Epithelial cell of proximal tubule (primary cell): ENCODE data around the gene CCDC134. TPM values are rescaled to one million over a fixed set of nuclear protein-coding genes. Genes with fewer than 3 reads are reported as not detected.

Experiments
- DNase-seq: peaks from one replicate; pipeline ENCODE4 v3.0.0-alpha.2; 2011; ENCODE audit warnings: low read depth
- H3K4me3 ChIP-seq: 2 replicates; pipeline ENCODE4 v1.5.1; 2011; ENCODE audit warnings: low read depth, mild to moderate bottlenecking, low read length
- CTCF ChIP-seq: conservative IDR thresholded peaks from 2 replicates; pipeline ENCODE4 v1.5.1; 2012; ENCODE audit warnings: low read depth, mild to moderate bottlenecking, low read length
- total RNA-seq: library from RNA; depleted of rRNA; stranded (reverse); fragments of >200 nt; gene quantifications from 2 replicates; pipeline ENCODE4 v1.2.3, GENCODE V29; 2015

Gene CCDC134
- total RNA-seq, 1 donor from 2014 or later = 17.8 TPM

GRCh38 chr22:41846268-41846987, 45.9 kb downstream of the CCDC134 start:
- no peak overlapping the region for H3K4me3 ChIP-seq
- TF ChIP-seq CTCF = no peak
- no peak for DNase-seq

GRCh38 chr22:41847300-41847699, 46.8 kb downstream of the CCDC134 start:
- TF ChIP-seq CTCF = no peak
- DNase-seq = no peak

GRCh38 chr22:41848468-41848867, 48.0 kb downstream of the CCDC134 start:
- peak; percentile 3 for TF ChIP-seq CTCF
- no peak overlapping the region for H3K4me3 ChIP-seq
- DNase-seq = no peak

More at GRCh38 chr22:41847300-41847699, 46.8 kb downstream of the CCDC134 start:
- no peak overlapping the region for H3K4me3 ChIP-seq

GRCh38 chr22:41856469-41856868, 56.0 kb downstream of the CCDC134 start:
- DNase-seq = no peak
- TF ChIP-seq CTCF = no peak
- no peak overlapping the region for H3K4me3 ChIP-seq

- no peak for DNase-seq
- no peak overlapping the region for H3K4me3 ChIP-seq
- TF ChIP-seq CTCF = peak; percentile 66
Measured at GRCh38 chr22:41857155-41857859, 56.8 kb downstream of the CCDC134 start.

GRCh38 chr22:41857860-41858199, 57.4 kb downstream of the CCDC134 start:
- no peak for TF ChIP-seq CTCF
- DNase-seq = no peak
- H3K4me3 ChIP-seq = no peak overlapping the region

GRCh38 chr22:41862160-41862529, 61.7 kb downstream of the CCDC134 start:
- no peak overlapping the region for H3K4me3 ChIP-seq
- DNase-seq = no peak
- TF ChIP-seq CTCF = no peak
